Measurements from ENCODE around the gene GJB6. TPM values are rescaled to one million over a fixed set of nuclear protein-coding genes. Genes with fewer than 3 reads are reported as not detected.

The GJB6 gene
- polyA plus RNA-seq, 4 donors: 0.31 to 6.3 (median 2.2) TPM

GRCh38 chr13:20230913-20231838 is 943 bp downstream of the GJB6 start:
- no peak for DNase-seq (ENCODE audit: low read depth in 4 of 4, low spot score in 3 of 4)

- DNase-seq (ENCODE audit: low read depth in 4 of 4, low spot score in 3 of 4): no peak
These were observed 4.4 kb downstream of the GJB6 start for GRCh38 chr13:20227730-20228129.

GRCh38 chr13:20227288-20227687 is 4.8 kb downstream of the GJB6 start:
- DNase-seq (ENCODE audit: low read depth in 4 of 4, low spot score in 3 of 4): no peak

GRCh38 chr13:20222553-20222952 is 9.6 kb downstream of the GJB6 start:
- no peak for DNase-seq (ENCODE audit: low read depth in 4 of 4, low spot score in 3 of 4)

- DNase-seq (ENCODE audit: low read depth in 4 of 4, low spot score in 3 of 4): no peak
These were observed 10.3 kb downstream of the GJB6 start for GRCh38 chr13:20221772-20222171.

GRCh38 chr13:20219577-20219976 is 12.5 kb downstream of the GJB6 start:
- DNase-seq (ENCODE audit: low read depth in 4 of 4, low spot score in 3 of 4): no peak

- DNase-seq (ENCODE audit: low read depth in 4 of 4, low spot score in 3 of 4): no peak
These were observed 15.0 kb downstream of the GJB6 start for GRCh38 chr13:20217168-20217567.

GRCh38 chr13:20209948-20210347 is 22.2 kb downstream of the GJB6 start:
- no peak for DNase-seq (ENCODE audit: low read depth in 4 of 4, low spot score in 3 of 4)

- no peak for DNase-seq (ENCODE audit: low read depth in 4 of 4, low spot score in 3 of 4)
These were observed 25.4 kb downstream of the GJB6 start for GRCh38 chr13:20206698-20207235.

- DNase-seq (ENCODE audit: low read depth in 4 of 4, low spot score in 3 of 4): no peak
These were observed 25.9 kb downstream of the GJB6 start for GRCh38 chr13:20206065-20206697.

GRCh38 chr13:20198781-20199180 is 33.3 kb downstream of the GJB6 start:
- DNase-seq (ENCODE audit: low read depth in 4 of 4, low spot score in 3 of 4): no peak

GRCh38 chr13:20197361-20197834 is 34.7 kb downstream of the GJB6 start:
- no peak for DNase-seq (ENCODE audit: low read depth in 4 of 4, low spot score in 3 of 4)

GRCh38 chr13:20195801-20196200 is 36.3 kb downstream of the GJB6 start:
- DNase-seq (ENCODE audit: low read depth in 4 of 4, low spot score in 3 of 4): no peak

GRCh38 chr13:20193907-20194631 is 38.0 kb downstream of the GJB6 start:
- no peak for DNase-seq (ENCODE audit: low read depth in 4 of 4, low spot score in 3 of 4)

- no peak for DNase-seq (ENCODE audit: low read depth in 4 of 4, low spot score in 3 of 4)
These were observed 38.8 kb downstream of the GJB6 start for GRCh38 chr13:20193162-20193906.

GRCh38 chr13:20192836-20193161 is 39.3 kb downstream of the GJB6 start, which contains the start of gene GJB2:
Gene GJB2 (minus strand): TSS chr13:20192938. CDS start chr13:20189581, 3,357 bp downstream.
- no peak for DNase-seq (ENCODE audit: low read depth in 4 of 4, low spot score in 3 of 4)

GRCh38 chr13:20192158-20192835 is 39.8 kb downstream of the GJB6 start:
- DNase-seq (ENCODE audit: low read depth in 4 of 4, low spot score in 3 of 4): no peak

- no peak for DNase-seq (ENCODE audit: low read depth in 4 of 4, low spot score in 3 of 4)
These were observed 40.6 kb downstream of the GJB6 start for GRCh38 chr13:20191311-20192157.

All from left renal pelvis (tissue), 4 donors.